Vagina (tissue), 2 donors: Measurements from ENCODE around the gene SIK3. TPM values are rescaled to one million over a fixed set of nuclear protein-coding genes. Genes with fewer than 3 reads are reported as not detected.

Source experiments
- DNase-seq, 2 donors: peaks; one replicate each; pipeline ENCODE4 v3.0.0-alpha.2; 2017; ENCODE audit errors: extremely low spot score in 2 of 2
- H3K27ac ChIP-seq: fragments of 200-600 bp; sonication (generic); one replicate; pipeline ENCODE4 v1.5.1; 2019
- H3K27me3 ChIP-seq: fragments of 200-600 bp; sonication (generic); one replicate; pipeline ENCODE4 v1.5.1; 2019
- H3K36me3 ChIP-seq, 2 donors: fragments of 200-600 bp; sonication (generic); one replicate each; pipeline ENCODE4 v1.5.1; 2017 to 2019
- H3K4me1 ChIP-seq: fragments of 200-600 bp; sonication (generic); one replicate; pipeline ENCODE4 v1.5.1; 2019
- H3K4me3 ChIP-seq, 2 donors: fragments of 200-600 bp; sonication (generic); 1 replicate in 1 of 2; 2 replicates in 1 of 2; pipeline ENCODE4 v1.5.1; 2016 to 2019
- H3K9me3 ChIP-seq: fragments of 200-600 bp; sonication (generic); one replicate; pipeline ENCODE4 v1.5.1; 2019
- POLR2A ChIP-seq, 2 donors: fragments of 450-650 bp; IDR thresholded peaks; one replicate each; pipeline ENCODE4 v1.6.1; 2017; ENCODE audit warnings: antibody characterized with exemption in 2 of 2, mild to moderate bottlenecking in 2 of 2, moderate library complexity in 2 of 2
- POLR2AphosphoS5 ChIP-seq, 2 donors: sonication (generic); formaldehyde crosslinking; IDR thresholded peaks; one replicate each; pipeline ENCODE4 v1.9.0; 2017; ENCODE audit warnings: antibody characterized with exemption in 2 of 2, mild to moderate bottlenecking in 2 of 2, low read depth in 1 of 2; ENCODE audit not compliant: insufficient read depth in 1 of 2
- intact Hi-C: fragments of 100-400 bp; cut with DNase I; formaldehyde crosslinking; loops from one replicate; pipeline ENCODE4 v1.15.1; 2023
- total RNA-seq: library from RNA; depleted of rRNA; stranded (reverse); fragments of >200 nt; gene quantifications from one replicate; pipeline ENCODE4 v1.2.3, GENCODE V29; 2016
- TF ChIP-seq, protein P1 (sequence below), 3 experiments: fragments of 450-650 bp in 2 of 3; fragments of 200-600 bp in 1 of 3; sonication (generic) in 1 of 3; IDR thresholded peaks; one replicate each; pipeline ENCODE4 v1.5.1; 2017 to 2019; ENCODE audit warnings: antibody characterized with exemption in 3 of 3, mild to moderate bottlenecking in 2 of 3, moderate library complexity in 2 of 3

SIK3 gene
- total RNA-seq, 1 donor from 2014 or later = 39.0 TPM

DNA sequence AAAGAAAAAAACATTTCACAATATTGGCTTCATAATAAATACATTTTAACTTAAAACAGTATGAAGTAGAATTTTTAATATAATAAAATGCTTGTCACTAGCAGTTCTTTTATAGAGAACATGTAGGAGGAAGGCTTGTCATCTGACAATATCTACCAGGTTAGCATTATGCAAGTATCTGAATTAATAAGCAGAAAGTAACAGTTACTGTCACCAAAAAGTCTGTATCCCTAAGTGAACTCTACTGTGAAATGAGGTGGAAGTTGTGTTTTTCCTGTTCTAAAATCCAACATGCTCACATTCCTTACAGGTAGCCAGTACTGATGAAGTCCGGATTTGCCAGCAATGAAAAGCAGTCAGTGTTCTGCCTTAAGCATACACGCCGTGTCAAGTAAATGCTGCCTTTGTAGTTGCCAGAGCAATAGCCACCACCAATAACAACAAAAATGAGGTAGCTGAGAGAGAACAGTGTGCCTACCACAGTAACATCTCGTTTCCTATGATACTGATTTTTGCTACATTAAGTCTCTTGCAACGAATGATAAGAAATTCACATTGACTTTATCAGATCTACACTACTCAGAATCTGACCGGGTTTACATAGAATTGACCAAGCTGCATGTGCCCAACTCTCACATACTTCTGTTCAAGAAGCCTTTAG is 95.5 kb downstream of the SIK3 start:
- peaks cover 9% of the 10 kb centered on the region for H3K4me1 ChIP-seq
- no peaks in the 10 kb centered on the region for H3K27me3 ChIP-seq
- no peak overlapping the region for H3K4me3 ChIP-seq
- H3K36me3 ChIP-seq = no peaks in the 10 kb centered on the region
- no peak for TF ChIP-seq POLR2AphosphoS5 (IDR thresholded peaks at IDR 0.05; ENCODE audit: insufficient read depth in 1 of 2, low read depth in 1 of 2)
- no peaks in the 10 kb centered on the region for H3K9me3 ChIP-seq
- intact Hi-C loops = no loop called here
- H3K27ac ChIP-seq = no peak overlapping the region
- no peak for DNase-seq

- Histone ChIP-seq H3K4me3 (no peak overlapping the region), H3K27ac (no peak overlapping the region), H3K27me3 (no peaks in the 10 kb centered on the region), H3K4me1 (peaks cover 9% of the 10 kb centered on the region), H3K36me3 (no peaks in the 10 kb centered on the region), H3K9me3 (no peaks in the 10 kb centered on the region)
- intact Hi-C loops = no loop called here
- DNase-seq = no peak
- TF ChIP-seq POLR2AphosphoS5 (IDR thresholded peaks at IDR 0.05; ENCODE audit: insufficient read depth in 1 of 2, low read depth in 1 of 2) (no peak), POLR2A (IDR thresholded peaks at IDR 0.05) (no peak)
- TF ChIP-seq, protein P1, sequence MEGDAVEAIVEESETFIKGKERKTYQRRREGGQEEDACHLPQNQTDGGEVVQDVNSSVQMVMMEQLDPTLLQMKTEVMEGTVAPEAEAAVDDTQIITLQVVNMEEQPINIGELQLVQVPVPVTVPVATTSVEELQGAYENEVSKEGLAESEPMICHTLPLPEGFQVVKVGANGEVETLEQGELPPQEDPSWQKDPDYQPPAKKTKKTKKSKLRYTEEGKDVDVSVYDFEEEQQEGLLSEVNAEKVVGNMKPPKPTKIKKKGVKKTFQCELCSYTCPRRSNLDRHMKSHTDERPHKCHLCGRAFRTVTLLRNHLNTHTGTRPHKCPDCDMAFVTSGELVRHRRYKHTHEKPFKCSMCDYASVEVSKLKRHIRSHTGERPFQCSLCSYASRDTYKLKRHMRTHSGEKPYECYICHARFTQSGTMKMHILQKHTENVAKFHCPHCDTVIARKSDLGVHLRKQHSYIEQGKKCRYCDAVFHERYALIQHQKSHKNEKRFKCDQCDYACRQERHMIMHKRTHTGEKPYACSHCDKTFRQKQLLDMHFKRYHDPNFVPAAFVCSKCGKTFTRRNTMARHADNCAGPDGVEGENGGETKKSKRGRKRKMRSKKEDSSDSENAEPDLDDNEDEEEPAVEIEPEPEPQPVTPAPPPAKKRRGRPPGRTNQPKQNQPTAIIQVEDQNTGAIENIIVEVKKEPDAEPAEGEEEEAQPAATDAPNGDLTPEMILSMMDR (IDR thresholded peaks at IDR 0.05) = no peak
Measured at GRCh38 chr11:117000014-117000737, 98.1 kb downstream of the SIK3 start.

DNA sequence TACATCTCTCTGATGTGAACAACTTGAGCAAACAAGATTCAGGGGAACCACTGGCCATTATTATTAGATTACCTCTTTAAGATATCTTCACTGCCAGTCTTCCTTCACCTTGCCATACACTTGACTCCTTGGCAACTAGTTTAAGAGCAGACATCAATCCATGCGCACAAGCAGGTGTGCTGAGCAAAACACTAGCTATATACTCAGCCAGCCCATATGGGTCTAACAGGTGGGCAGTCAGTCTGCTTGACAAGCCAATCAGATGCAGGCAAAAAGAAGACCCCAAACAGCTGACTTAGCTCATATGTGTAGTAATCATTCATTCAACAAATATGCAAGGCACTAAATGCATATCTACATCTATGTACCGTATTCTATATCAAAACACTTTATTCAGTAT is 101.2 kb downstream of the SIK3 start:
- Histone ChIP-seq H3K4me3 (no peak overlapping the region), H3K27me3 (no peaks in the 10 kb centered on the region), H3K27ac (no peak overlapping the region), H3K9me3 (no peaks in the 10 kb centered on the region), H3K4me1 (peaks cover 25% of the 10 kb centered on the region), H3K36me3 (no peaks in the 10 kb centered on the region)
- no peak for DNase-seq
- intact Hi-C loops = no loop called here
- no peak for TF ChIP-seq POLR2A (IDR thresholded peaks at IDR 0.05)
- TF ChIP-seq, protein P1 (IDR thresholded peaks at IDR 0.05) = no peak
- no peak for TF ChIP-seq POLR2AphosphoS5 (IDR thresholded peaks at IDR 0.05; ENCODE audit: insufficient read depth in 1 of 2, low read depth in 1 of 2)

GRCh38 chr11:116994195-116994594 is 104.0 kb downstream of the SIK3 start:
- no peaks in the 10 kb centered on the region for H3K36me3 ChIP-seq
- H3K27ac ChIP-seq = no peak overlapping the region
- peaks cover 35% of the 10 kb centered on the region for H3K4me1 ChIP-seq
- TF ChIP-seq, protein P1 (IDR thresholded peaks at IDR 0.05) = no peak
- TF ChIP-seq POLR2A (IDR thresholded peaks at IDR 0.05) = no peak
- TF ChIP-seq POLR2AphosphoS5 (IDR thresholded peaks at IDR 0.05; ENCODE audit: insufficient read depth in 1 of 2, low read depth in 1 of 2) = no peak
- H3K4me3 ChIP-seq = no peak overlapping the region
- H3K27me3 ChIP-seq = no peaks in the 10 kb centered on the region
- no peak for DNase-seq
- intact Hi-C loops = no loop called here
- H3K9me3 ChIP-seq = no peaks in the 10 kb centered on the region

- no peak for DNase-seq
- Histone ChIP-seq H3K4me1 (peaks cover 40% of the 10 kb centered on the region), H3K9me3 (no peaks in the 10 kb centered on the region), H3K36me3 (no peaks in the 10 kb centered on the region), H3K27ac (no peak overlapping the region), H3K27me3 (no peaks in the 10 kb centered on the region), H3K4me3 (no peak overlapping the region)
- intact Hi-C loops = no loop called here
- no peak for TF ChIP-seq POLR2AphosphoS5 (IDR thresholded peaks at IDR 0.05; ENCODE audit: insufficient read depth in 1 of 2, low read depth in 1 of 2)
- TF ChIP-seq, protein P1 (IDR thresholded peaks at IDR 0.05) = no peak
- no peak for TF ChIP-seq POLR2A (IDR thresholded peaks at IDR 0.05)
Measured at GRCh38 chr11:116993599-116993998, 104.6 kb downstream of the SIK3 start.
